ENCODE measurements around the gene MYH7B.

The MYH7B gene

DNA sequence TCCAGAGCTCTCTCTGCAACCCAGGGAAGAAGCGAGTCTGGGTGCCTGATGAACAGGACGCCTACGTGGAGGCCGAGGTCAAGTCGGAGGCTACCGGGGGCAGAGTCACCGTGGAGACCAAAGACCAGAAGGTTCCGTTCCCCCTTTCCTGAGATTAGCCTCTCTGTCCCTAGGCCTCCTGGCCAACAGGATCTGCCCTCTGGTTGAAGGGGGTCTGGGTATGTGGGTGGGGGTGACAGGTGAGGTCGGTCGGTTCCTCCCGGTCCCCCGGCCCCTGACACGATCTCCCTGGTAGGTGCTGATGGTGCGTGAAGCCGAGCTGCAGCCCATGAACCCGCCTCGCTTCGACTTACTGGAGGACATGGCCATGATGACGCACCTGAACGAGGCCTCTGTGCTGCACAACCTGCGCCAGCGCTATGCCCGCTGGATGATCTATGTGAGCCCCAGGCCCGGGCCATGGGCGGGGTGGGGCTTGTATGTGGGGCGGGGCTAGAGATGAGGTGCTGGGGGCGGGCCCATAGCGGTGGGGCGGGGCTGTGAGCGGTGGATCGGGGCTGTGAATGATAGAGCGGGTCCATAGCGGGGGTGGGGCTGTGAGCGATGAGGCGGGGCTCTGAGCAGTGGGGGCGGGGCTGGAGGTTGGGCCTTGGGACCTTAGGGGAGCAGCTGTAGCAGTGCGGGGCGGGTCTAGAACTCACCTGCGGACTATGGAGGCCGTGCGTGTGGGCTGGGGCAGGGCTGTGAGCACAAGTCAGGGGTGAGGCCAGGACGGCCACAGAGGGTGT lies 23.9 kb downstream of the MYH7B start:
- Histone ChIP-seq H3K4me2 (ENCODE audit: low read length) (no peak overlapping the region), H3K9ac (ENCODE audit: low read length) (no peak overlapping the region), H3K4me3 (ENCODE audit: low read length) (no peak overlapping the region), H3K79me2 (ENCODE audit: low read length) (no peaks in the 10 kb centered on the region), H2AFZ (ENCODE audit: low read depth, low read length) (no peak overlapping the region), H3K36me3 (replicated peaks; ENCODE audit: low read depth, low read length) (no peaks in the 10 kb centered on the region), H3K9me3 (ENCODE audit: insufficient read depth, low read length) (no peaks in the 10 kb centered on the region), H3K27me3 (ENCODE audit: low read depth, low read length) (peaks cover 12% of the 10 kb centered on the region), H3K4me1 (ENCODE audit: low read length) (no peaks in the 10 kb centered on the region), H3K27ac (ENCODE audit: low read length) (no peak overlapping the region), H4K20me1 (ENCODE audit: insufficient read depth, low read length) (no peaks in the 10 kb centered on the region)
- TF ChIP-seq EZH2phosphoT487 (IDR thresholded peaks at IDR 0.05; ENCODE audit: low read depth): no peak
- TF ChIP-seq, protein P1, sequence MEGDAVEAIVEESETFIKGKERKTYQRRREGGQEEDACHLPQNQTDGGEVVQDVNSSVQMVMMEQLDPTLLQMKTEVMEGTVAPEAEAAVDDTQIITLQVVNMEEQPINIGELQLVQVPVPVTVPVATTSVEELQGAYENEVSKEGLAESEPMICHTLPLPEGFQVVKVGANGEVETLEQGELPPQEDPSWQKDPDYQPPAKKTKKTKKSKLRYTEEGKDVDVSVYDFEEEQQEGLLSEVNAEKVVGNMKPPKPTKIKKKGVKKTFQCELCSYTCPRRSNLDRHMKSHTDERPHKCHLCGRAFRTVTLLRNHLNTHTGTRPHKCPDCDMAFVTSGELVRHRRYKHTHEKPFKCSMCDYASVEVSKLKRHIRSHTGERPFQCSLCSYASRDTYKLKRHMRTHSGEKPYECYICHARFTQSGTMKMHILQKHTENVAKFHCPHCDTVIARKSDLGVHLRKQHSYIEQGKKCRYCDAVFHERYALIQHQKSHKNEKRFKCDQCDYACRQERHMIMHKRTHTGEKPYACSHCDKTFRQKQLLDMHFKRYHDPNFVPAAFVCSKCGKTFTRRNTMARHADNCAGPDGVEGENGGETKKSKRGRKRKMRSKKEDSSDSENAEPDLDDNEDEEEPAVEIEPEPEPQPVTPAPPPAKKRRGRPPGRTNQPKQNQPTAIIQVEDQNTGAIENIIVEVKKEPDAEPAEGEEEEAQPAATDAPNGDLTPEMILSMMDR (IDR thresholded peaks at IDR 0.05; ENCODE audit: low read depth, low read length): no peak

DNA sequence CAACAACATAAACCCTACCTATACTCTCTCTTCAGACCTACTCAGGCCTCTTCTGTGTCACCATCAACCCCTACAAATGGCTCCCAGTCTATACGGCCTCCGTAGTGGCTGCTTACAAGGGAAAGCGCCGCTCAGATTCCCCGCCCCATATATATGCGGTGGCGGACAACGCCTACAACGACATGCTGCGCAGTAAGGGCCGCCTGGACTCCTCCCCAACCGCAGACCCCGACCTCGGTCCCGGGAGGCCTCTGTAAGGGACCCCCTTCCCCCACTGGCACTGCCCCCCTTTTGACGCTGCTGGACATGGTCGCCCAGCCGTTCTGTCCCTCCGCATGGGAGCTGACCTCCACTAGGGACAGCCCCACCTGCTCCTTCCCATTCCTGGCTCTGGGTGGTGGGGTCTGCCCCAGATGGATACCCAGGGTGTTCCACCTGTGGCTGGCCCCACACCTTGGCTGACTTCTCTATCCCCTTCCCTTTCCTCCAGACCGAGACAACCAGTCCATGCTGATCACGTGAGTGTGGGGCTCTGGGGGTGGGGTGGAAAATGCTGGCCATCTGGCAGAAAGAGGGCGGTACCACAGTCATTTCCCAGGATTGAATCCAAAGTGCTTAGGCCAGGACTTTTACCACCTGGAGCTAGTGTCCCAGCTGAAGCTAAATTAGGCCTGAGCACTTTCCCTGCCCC lies 25.0 kb downstream of the MYH7B start:
- Histone ChIP-seq H2AFZ (ENCODE audit: low read depth, low read length) (no peak overlapping the region), H3K4me2 (ENCODE audit: low read length) (no peak overlapping the region)

DNA sequence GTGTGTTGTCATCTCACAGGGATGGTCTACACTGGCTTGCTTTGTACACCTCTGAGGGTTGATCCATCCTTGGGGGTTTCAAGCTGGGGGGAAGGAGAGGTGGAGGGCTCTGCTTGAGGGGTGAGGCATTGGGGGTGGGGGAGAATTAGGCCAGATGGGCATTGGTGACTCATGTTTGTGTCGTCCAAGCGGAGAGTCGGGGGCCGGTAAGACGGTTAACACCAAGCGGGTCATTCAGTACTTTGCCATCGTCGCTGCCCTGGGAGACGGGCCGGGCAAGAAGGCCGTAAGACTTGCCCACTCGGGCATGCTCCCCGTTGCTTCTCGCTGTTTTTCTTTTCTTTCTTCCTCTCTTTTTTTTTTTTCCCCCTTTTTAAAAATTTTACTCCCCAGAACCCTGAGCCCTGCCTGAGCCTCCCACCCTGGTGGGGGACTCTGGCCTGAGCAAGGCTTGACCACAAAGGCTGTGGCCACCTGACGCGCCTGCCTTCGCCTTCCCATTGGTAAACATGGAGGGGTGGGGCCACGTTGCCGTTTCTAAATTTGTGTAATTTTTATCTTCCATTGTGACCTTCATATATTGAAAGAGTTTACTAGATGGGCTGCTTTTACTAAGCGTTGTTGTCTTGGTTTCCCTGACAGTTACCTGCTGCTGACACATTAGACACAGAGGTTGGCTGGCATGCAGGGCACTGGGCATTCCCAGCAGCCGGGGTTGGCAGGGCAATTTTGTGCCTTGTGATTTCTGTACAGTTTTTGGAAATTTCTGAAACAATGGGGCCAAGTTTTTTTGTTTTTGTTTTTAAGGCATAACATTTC lies 26.8 kb downstream of the MYH7B start:
- Histone ChIP-seq H4K20me1 (ENCODE audit: insufficient read depth, low read length) (no peaks in the 10 kb centered on the region), H2AFZ (ENCODE audit: low read depth, low read length) (no peak overlapping the region), H3K4me1 (ENCODE audit: low read length) (no peaks in the 10 kb centered on the region), H3K9ac (ENCODE audit: low read length) (no peak overlapping the region), H3K27me3 (ENCODE audit: low read depth, low read length) (peaks cover 4% of the 10 kb centered on the region; the same call in 1 of the 2 replicates), H3K4me3 (ENCODE audit: low read length) (no peak overlapping the region), H3K9me3 (ENCODE audit: insufficient read depth, low read length) (no peaks in the 10 kb centered on the region), H3K79me2 (ENCODE audit: low read length) (no peaks in the 10 kb centered on the region), H3K27ac (ENCODE audit: low read length) (no peak overlapping the region), H3K4me2 (ENCODE audit: low read length) (no peak overlapping the region), H3K36me3 (replicated peaks; ENCODE audit: low read depth, low read length) (no peaks in the 10 kb centered on the region)
- TF ChIP-seq, protein P1 (IDR thresholded peaks at IDR 0.05; ENCODE audit: low read depth, low read length): no peak
- TF ChIP-seq EZH2phosphoT487 (IDR thresholded peaks at IDR 0.05; ENCODE audit: low read depth): no peak

More for the DNA sequence above, 25.0 kb downstream of the MYH7B start:
- TF ChIP-seq, protein P1 (IDR thresholded peaks at IDR 0.05; ENCODE audit: low read depth, low read length): no peak
- no peak for TF ChIP-seq EZH2phosphoT487 (IDR thresholded peaks at IDR 0.05; ENCODE audit: low read depth)
- Histone ChIP-seq H3K9me3 (ENCODE audit: insufficient read depth, low read length) (no peaks in the 10 kb centered on the region), H3K4me1 (ENCODE audit: low read length) (no peaks in the 10 kb centered on the region), H3K27me3 (ENCODE audit: low read depth, low read length) (peaks cover 8% of the 10 kb centered on the region; the same call in 1 of the 2 replicates), H3K9ac (ENCODE audit: low read length) (no peak overlapping the region), H4K20me1 (ENCODE audit: insufficient read depth, low read length) (no peaks in the 10 kb centered on the region), H3K4me3 (ENCODE audit: low read length) (no peak overlapping the region), H3K27ac (ENCODE audit: low read length) (no peak overlapping the region), H3K79me2 (ENCODE audit: low read length) (no peaks in the 10 kb centered on the region), H3K36me3 (replicated peaks; ENCODE audit: low read depth, low read length) (no peaks in the 10 kb centered on the region)
